ENCODE measurements around the gene DLEC1.
A peak's percentile ranks its signal among the peaks of the same experiment; 100 is the strongest.
"Not testable (repeated sequence)": the region's sequence is repeated elsewhere in the genome, so short reads cannot be mapped to it uniquely, and the experiment has no call there.

Gene DLEC1

DNA sequence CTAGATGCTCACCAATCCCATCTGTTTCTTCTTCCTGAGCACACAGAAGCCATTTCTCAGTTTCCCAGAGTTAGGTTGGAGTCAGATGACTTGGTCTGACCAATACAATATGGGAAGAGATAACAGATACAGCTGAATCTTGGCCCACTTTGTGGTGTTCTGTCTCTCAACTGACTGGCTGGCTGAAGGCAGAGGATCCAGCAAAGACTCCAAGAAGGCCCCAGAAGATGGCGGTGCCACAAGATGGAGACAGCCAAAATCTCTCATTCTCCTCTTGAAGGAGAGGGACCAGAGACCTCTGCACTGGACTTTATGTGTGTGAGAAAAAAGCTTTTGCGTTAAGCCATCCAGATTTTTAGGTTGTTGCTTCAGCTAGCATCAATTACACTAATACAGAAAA lies 118.1 kb downstream of the DLEC1 start:
- no peak overlapping the region for H3K4me3 ChIP-seq (ENCODE audit: low read length)
- no peak for DNase-seq (ENCODE audit: low read depth, low spot score)

DNA sequence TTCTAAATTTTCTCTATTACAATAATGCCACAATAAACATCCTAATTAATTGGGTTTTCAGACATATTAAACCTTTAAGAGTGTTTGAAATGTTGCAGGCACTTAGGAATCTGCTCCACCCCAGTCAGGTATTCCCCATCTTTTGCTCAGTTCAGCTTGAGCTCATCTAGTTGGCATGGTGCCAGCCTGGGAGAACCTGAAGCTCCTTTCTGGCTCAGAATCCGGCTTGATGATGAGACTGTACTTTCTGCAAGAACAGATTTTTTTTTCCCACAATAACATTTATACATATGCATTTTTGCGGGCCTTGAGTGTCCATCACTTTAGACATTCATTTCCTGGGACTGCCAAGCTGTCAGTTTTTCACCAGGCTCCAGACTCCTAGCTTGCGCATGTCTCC lies 118.6 kb downstream of the DLEC1 start:
- DNase-seq (ENCODE audit: low read depth, low spot score), result no peak
- H3K4me3 ChIP-seq (ENCODE audit: low read length), result no peak overlapping the region

DNA sequence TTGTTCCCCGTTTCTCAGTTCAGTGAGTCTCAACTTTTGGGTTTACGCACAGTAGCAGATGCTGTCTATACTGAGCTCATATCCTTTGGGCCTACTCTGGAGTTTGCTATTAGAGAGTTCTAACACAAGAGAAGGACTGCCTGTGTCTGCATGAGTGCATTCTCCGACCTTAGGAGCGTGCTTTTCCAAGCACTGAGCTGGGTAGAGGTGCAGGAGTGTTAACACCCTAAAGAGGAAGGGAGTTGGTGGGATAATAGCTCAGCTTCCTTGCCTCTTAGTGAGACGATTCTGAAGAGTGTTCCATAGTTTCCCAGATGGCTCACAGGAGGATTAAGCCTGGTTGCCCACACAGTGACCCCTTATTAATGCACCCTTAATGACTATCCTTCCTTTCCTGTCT lies 119.5 kb downstream of the DLEC1 start:
- no peak overlapping the region for H3K4me3 ChIP-seq (ENCODE audit: low read length)
- no peak for DNase-seq (ENCODE audit: low read depth, low spot score)

DNA sequence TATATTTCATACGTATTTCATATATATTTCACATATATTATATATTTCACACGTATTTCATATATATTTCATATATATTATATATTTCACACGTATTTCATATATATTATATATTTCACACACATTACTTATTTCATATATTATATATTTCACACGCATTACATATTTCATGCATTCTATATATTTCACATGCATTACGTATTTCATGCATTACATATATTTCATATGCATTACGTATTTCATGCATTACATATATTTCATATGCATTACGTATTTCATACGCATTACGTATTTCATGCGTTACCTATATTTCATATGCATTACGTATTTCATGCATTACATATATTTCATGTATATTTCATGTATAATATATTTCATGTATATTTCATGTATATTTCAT lies 121.7 kb downstream of the DLEC1 start:
- not testable (repeated sequence) for DNase-seq (ENCODE audit: low read depth, low spot score); H3K4me3 ChIP-seq (ENCODE audit: low read length)

DNA sequence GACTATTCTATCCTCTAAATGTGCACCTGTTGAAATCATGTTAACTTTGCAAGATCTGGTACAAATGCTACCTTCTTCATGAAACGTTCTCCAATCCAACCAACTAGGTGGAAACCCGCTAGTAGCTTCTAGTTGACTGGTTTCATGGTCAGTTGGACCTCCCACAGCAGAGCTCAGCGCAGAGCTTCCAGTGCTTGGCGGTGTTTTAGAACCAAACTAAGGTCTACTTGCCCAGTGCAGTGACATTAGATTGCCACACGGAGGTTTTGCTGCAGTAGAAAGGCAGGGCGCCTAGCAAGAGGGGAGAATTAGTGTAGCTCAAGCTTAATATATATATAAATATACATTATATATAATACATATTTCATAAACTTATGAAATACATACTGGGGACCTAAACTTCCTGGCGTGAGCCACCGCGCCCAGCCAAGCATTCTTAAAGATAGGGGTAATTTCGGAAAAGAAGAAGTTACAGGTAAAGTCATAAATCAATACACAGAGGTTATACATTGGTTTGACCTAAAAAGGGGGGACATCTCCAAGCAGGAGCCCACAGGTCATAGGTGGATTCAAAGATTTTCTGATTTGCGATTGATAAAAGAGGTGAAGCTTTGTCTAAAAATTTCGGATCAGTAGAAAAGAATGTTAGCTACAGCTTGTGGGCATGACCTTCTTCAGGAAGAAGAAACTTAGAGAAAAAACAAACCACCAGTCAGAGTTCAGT lies 124.3 kb downstream of the DLEC1 start:
- H3K4me3 ChIP-seq (ENCODE audit: low read length), result no peak overlapping the region
- DNase-seq (ENCODE audit: low read depth, low spot score), result peak; percentile 51

DNA sequence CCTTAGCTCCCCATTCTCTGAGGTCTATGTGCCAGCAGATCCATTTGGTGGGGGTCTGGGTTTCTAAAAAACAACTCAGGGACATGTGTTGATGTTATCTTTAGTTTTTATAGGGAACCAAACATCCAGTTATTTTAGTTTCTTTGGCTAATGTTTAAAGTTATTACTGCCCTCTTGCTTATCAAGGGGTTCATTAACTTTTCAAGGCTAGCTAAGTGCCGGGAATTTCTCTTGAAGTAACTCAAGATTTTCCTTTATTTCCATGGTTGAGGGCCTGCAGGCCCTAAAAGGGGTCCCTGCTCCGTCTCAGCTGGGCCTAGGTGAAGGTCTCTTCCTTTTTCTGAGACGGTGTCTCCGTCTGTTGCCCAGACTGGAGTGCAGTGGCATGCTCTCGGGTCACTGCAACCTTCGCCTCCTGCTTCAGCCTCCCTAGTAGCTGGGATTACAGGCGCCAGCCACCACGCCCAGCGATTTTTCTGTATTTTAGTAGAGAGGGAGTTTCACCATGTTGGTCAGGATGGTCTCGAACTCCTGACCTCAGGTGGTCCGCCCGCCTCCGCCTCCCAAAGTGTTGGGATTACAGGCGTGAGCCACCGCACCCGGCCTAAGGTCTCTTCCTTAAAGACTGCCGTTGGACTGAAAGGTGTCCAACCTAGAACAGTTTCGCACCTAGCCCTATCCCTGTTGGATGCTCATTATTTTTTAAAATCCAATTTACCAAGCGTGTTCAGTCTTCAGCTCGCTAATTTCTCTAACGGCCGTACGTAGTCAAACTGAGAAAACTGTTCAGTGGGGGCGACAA lies 125.0 kb downstream of the DLEC1 start:
- H3K4me3 ChIP-seq (ENCODE audit: low read length), result peak overlapping the region; percentile 86

DNA sequence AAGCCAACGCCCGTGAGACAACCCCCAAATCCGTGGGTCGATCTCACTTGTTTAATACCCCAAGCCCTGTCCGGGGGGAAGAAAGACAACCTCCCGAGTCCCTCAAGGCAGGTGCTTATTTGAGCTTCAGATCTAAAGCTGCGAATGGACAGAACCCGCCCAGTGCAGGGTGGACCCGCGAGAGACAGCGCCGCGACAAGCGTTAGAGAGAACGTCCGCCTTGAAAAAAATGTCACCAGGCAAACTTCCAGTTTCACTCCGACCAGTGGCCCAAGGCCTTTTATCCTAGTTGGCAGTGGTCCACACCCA lies 125.6 kb downstream of the DLEC1 start:
- no peak for DNase-seq (ENCODE audit: low read depth, low spot score)
- H3K4me3 ChIP-seq (ENCODE audit: low read length), result peak overlapping the region; percentile 86

More for the DNA sequence above, 125.0 kb downstream of the DLEC1 start:
- DNase-seq (ENCODE audit: low read depth, low spot score), result no peak

DNA sequence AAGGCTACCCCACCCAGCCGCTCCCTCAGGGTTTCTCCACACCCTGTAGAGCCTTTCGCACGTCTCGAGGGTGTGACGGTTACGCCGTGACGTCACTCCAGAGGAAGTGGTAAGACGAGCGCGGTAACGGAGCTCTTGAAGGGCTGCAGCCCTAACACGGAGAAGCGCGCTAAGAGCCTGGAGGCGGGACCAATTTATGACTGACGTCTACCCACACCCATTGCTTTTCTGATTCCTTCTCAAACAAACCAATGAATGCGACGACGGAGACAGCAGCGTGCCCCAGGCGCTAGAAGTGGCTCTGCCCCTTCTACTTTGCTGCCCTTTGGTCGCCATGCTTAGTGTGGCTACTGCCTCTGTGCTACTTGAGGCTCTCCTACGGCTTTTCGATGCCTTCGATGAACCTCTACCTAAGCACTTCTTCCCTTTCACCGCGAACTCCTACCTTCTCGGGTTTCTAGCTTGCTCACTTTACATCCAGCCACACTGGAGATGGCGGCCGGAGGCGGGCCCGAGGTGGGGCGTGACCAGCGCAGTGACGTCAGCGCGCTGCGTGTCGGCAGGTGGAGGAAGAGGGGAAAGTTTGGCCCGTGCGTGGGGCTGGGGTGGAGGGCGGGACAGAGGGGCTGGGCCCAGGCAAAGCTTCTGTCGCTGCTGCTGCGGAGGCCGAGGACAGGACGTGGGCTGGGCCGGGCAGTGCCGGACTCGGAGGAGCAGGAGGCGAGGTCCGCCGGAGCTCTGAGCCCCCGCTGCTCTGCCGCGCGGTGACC lies 126.1 kb downstream of the DLEC1 start, which contains the start of gene OXSR1:
OXSR1 (plus strand) TSS at position 586 of the 770 bp plus-strand sequence. CDS start 340 bp downstream, outside the sequence.
- peak within 1 kb of the TSS; percentile 86 for H3K4me3 ChIP-seq (ENCODE audit: low read length)
- peak; percentile 100 for DNase-seq (ENCODE audit: low read depth, low spot score)

DNA sequence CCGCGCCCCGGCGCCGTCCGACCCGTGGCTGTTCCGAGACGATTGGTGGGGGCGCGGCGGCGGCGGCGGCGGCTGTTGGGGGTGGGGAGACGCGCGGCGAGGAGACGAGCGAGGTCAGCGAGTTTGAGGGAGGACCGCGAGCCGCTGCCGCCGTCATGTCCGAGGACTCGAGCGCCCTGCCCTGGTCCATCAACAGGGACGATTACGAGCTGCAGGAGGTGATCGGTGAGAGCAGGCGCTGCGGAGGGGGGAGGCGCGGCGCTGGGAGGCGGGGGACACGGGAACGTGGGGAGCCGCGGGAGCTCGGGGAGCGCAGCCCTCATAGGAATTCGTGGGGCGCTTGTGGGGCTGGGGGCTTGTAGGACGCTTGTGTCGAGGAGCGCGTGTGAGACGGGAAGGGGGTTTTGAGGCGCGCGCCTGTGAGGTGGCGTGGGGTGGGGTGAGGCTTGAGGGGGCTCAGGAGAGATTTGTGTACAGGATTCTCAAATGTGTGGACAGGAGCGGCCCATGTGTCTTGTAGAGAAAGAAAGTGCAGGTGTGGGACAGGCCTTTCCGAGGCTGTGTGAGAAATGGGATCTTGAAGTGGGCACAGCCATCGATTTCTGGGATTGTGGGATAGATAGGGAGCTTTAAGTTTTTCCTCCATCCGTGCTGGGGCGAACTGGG lies 126.8 kb downstream of the DLEC1 start:
- H3K4me3 ChIP-seq (ENCODE audit: low read length), result peak overlapping the region; percentile 86
- DNase-seq (ENCODE audit: low read depth, low spot score), result no peak

DNA sequence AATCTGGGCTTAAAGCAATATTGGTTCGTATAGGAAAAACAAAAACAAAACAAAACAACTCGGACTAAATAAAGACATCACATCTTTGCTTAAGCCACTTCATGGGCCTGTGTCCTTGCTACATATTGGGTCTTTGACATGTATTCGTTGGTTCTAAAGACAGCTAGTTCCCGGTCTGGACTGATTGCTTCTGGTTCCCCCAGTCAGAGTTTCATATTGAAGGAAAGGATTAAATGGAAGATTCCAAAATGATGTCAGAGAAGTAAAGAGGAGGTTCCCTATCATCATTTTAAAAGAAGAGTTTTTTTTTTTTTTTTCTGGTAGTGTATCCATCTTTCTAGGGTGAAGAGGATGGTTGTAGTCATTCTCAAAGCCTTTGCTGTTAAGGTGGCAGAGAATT lies 128.6 kb downstream of the DLEC1 start:
- no peak overlapping the region for H3K4me3 ChIP-seq (ENCODE audit: low read length)
- no peak for DNase-seq (ENCODE audit: low read depth, low spot score)

DNA sequence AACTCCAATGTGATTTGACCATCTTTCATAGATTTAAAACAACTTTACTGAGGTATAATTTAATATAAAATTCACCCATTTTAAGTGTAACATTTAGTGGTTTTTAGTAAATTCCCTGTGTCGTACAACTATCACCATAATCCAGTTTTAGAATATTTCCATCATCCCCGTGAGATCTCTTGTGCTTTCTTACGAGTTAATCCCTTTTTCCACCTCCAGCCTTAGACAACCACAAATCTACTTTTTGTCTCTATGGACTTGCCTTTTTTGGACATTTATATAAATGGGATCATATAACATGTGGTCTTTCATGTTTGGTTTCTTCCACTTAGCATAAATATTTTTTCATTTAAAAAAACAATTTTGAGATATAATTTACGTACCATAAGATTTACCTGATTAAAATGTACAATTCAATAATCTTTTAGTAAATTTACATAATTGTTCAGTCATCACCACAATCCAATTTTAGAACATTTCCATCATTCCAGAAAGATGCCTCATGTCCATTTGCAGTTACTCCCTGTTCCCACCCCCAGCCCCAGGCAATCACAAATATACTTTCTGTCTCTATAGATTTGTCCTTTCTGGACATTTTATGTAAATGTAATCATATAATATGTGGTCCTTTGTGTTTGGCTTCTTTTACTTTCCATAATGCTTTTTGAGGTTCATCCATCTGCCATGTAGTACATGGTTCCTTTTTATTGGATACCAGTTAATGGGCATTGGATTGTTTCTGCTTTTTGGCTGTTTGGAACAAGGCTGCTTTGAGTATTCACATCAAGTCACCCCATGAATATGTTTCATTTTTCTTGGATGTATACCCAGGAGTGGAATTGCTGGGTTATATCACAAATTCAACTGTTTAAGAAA lies 129.4 kb downstream of the DLEC1 start:
- H3K4me3 ChIP-seq (ENCODE audit: low read length), result no peak overlapping the region
- no peak for DNase-seq (ENCODE audit: low read depth, low spot score)

DNA sequence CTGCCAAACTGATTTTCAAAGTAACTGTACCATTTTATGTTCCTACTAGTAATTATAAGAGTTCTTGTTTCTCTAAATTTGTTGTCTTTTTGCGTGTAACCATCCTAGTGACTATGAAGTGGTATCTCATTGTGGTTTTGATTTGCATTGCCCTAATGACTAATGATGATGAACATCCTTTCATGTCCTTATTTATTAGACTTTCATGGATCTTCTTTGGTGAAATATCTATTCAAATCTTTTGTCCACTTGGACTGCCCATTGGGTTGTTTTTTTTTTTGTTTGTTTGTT lies 130.0 kb downstream of the DLEC1 start:
- no peak overlapping the region for H3K4me3 ChIP-seq (ENCODE audit: low read length)
- no peak for DNase-seq (ENCODE audit: low read depth, low spot score)

DNA sequence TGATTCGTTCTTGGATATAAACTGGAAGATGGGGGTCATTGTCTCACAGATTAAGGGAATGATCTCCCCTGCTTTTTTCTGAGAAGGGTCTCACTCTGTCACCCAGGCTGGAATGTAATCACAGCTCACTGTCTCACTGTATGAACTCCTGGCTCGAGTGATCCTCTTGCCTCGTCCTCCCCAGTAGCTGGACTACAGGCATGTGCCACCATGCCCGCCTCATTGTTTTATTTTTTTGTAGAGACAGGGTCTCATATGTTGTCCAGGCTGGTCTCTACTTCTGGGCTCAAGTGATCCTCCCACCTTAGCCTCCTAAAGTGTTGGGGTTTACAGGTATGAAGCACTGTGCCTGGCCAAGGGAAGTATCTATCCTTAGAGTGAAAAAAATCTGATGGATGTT lies 131.7 kb downstream of the DLEC1 start:
- H3K4me3 ChIP-seq (ENCODE audit: low read length), result no peak overlapping the region
- no peak for DNase-seq (ENCODE audit: low read depth, low spot score)

DNA sequence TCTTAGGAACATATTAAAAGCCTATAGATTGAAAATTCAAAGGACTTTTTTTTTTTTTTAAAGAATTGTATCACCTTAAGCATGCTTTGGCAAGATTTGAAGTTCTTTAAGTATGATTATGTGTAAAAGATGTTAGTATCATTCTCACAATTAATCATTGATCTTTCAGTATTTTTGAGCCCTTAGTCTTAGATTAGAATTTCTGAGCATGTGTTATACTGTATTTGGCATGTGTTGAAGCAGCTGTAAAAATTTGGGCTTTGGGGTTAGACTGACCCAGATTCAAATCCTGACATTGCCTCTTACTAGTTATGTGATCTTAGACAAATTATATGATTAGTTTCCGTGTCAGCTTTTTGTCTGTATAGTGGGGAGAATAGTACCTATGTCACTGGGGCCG lies 132.6 kb downstream of the DLEC1 start:
- no peak overlapping the region for H3K4me3 ChIP-seq (ENCODE audit: low read length)
- no peak for DNase-seq (ENCODE audit: low read depth, low spot score)
